AG10803 (cell line): Measurements from ENCODE around the gene KCNC2.
A peak's percentile ranks its signal among the peaks of the same experiment; 100 is the strongest.
"Not testable (repeated sequence)": the region's sequence is repeated elsewhere in the genome, so short reads cannot be mapped to it uniquely, and the experiment has no call there.

Experiments used
- DNase-seq: peaks from one replicate; pipeline ENCODE4 v3.0.0; 2010; ENCODE audit warnings: low read depth
- H3K4me3 ChIP-seq: 2 replicates; pipeline ENCODE4 v1.5.1; 2011; ENCODE audit warnings: mild to moderate bottlenecking, low read length, control low read depth
- TF ChIP-seq, protein P1 (sequence below): conservative IDR thresholded peaks from 2 replicates; pipeline ENCODE4 v1.5.1; 2011; ENCODE audit warnings: mild to moderate bottlenecking, low read length, control low read depth, inconsistent platforms

KCNC2 gene

DNA sequence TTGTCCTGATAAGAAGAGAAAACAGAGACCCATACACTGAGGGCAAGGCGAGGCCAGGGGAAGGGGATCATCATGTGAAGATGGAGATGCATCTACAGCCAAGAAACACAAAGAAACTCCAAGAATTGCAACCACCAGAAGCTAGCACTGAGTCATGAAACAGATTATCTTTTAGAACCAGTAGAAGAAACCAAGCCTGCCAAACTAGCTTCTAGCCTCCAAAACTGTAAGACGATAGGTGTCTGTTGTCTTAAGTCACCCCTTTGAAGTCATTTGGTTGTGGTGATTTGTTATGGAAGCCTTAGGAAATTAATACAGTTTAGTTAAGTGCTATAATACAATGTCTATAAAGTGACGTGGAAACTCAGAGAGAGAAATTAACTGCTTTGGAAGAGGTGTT, 15.4 kb downstream of the KCNC2 start:
- no peak for DNase-seq
- no peak overlapping the region for H3K4me3 ChIP-seq
- TF ChIP-seq, protein P1, sequence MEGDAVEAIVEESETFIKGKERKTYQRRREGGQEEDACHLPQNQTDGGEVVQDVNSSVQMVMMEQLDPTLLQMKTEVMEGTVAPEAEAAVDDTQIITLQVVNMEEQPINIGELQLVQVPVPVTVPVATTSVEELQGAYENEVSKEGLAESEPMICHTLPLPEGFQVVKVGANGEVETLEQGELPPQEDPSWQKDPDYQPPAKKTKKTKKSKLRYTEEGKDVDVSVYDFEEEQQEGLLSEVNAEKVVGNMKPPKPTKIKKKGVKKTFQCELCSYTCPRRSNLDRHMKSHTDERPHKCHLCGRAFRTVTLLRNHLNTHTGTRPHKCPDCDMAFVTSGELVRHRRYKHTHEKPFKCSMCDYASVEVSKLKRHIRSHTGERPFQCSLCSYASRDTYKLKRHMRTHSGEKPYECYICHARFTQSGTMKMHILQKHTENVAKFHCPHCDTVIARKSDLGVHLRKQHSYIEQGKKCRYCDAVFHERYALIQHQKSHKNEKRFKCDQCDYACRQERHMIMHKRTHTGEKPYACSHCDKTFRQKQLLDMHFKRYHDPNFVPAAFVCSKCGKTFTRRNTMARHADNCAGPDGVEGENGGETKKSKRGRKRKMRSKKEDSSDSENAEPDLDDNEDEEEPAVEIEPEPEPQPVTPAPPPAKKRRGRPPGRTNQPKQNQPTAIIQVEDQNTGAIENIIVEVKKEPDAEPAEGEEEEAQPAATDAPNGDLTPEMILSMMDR = no peak

DNA sequence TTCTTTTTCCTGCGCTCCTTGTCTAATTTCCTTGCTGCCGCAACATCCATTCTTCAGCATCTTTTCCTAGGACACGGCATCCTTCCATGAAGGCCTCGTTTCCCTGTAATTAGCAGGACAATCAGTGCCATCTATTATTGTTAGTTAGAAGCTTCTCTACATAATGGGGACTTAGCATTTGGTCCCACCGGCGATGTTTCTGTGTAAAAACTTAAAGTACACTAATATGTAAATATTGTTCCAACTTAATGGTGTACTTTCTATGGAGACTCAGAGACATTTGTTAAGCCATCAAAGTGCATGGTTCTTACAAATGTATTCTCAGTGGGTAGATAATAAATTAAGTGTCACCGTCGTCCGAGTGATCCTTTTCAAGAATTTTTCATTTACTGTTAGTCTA, 17.4 kb downstream of the KCNC2 start:
- H3K4me3 ChIP-seq = no peak overlapping the region
- no peak for DNase-seq
- TF ChIP-seq, protein P1 = no peak

DNA sequence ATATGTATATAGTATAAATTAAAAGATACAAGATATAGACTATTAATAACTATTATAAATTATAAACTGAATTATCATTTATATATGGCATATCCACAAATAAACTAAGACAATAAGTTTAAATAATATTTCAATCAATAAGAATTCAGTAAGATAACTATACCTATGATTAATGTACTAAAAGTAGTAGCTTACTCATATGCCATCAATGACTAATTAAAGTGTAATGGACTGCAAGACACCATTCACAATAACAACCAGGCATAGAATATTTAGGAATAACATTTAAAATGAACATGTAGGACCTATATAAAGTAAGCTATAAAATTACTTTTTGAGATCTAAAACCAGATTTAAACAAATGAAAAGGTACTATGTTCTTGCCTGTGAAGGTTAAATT, 18.8 kb downstream of the KCNC2 start:
- no peak overlapping the region for H3K4me3 ChIP-seq
- no peak for DNase-seq
- TF ChIP-seq, protein P1 = no peak

DNA sequence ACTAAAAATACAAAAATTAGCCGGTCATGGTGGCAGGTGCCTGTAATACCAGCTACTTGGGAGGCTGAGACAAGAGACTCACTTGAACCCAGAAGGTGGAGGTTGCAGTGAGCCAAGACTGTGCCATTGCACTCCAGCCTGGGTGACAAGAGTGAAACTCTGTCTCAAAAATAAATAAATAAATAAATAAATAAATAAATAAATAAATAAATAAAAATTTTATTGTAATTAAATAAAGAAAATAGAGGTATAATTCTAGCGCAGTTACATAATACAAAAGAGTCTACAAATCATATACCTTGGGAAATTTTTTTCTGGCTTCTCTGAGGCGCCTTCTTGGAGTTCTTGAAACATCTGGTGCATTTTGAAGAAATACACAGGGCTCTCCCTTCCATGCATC, 23.8 kb downstream of the KCNC2 start:
- H3K4me3 ChIP-seq, DNase-seq: not testable (repeated sequence)

DNA sequence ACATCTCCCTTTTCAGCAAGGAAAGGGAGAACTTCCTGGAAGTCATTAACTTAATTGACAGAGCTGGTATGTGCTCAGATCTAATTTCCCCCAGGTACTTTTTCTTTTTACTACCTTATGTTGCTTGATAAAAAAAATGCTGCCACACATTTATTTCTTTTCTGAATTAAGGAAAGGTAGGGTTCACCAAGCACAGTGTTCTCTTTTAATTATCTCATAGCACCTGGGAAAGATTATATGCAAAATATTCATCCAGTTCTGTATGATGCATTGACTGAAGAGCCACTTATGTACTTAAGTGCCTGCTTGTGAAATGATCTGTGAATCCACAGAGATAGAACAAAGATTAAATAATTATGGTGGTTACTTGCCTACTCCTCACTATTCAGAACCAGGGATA, 25.1 kb downstream of the KCNC2 start:
- TF ChIP-seq, protein P1 = no peak
- H3K4me3 ChIP-seq = no peak overlapping the region
- DNase-seq = no peak

DNA sequence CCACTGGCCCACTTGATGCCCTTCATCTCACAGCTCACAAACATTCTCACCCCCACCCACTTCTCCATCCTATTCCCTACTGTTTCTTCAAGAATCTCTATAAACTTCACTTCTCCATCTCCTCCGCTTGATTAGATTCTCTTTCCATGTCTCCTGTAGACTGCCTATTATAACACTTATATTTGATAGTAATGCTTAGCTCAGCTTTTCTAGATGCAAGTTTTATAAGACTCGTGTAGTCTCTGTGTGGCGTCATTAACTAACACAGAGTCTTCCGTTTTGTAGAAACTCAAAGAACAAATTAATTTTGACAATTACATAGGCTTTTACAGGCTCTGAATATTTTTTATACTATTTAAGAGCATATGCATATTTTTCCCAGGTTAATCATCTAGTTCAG, 25.7 kb downstream of the KCNC2 start:
- H3K4me3 ChIP-seq = no peak overlapping the region
- no peak for DNase-seq

DNA sequence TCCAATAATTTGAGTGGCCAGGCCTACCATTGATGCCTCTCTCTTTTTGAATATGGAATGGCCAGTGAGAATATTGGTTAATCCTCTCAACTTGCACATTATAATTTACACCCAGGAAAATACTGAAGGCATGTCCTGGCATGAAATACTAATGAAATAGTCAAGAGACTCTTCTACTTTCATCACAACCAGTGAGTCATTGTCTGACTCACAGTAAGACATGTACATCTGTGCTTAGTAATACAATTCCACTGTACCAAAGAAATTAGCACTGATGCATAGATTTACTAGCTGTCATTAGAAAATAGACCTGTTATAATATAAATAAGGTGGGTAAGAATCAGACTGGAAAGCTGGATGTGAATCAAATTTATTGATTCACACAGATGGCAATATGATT, 31.6 kb downstream of the KCNC2 start:
- TF ChIP-seq, protein P1 = no peak
- H3K4me3 ChIP-seq = no peak overlapping the region
- peak; percentile 91 for DNase-seq

More for the DNA sequence above, 25.7 kb downstream of the KCNC2 start:
- TF ChIP-seq, protein P1 = no peak

DNA sequence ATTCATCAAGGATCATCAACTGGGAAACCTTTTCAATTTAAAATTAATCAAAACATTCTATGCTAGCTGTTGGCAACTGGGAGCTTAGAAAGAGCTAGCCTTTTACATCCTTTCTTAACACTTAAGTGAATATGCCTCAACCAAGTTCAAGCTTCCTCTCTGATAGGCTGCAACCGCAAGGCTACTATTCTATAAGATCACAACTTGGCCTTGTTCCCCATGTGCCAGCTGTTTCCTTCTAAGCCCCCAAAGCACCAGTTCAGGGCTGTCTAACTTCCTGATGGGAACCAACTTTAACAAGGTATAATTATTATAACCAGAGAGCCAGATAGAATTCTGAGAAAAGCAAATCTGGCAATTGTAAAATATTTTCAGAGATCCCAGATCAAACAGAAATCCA, 37.0 kb downstream of the KCNC2 start:
- TF ChIP-seq, protein P1 = no peak
- H3K4me3 ChIP-seq = no peak overlapping the region
- DNase-seq = no peak
